ENCODE data around the gene POPDC3. TPM values are rescaled to one million over a fixed set of nuclear protein-coding genes. Genes with fewer than 3 reads are reported as not detected.

Gene POPDC3
- total RNA-seq, 1 donor from 2014 or later, result 0.58 TPM

GRCh38 chr6:105136431-105137350 is 43.1 kb downstream of the POPDC3 start:
- no peak for DNase-seq (ENCODE audit: low read depth)
- Histone ChIP-seq H3K4me3 (ENCODE audit: low read depth, low read length) (peak overlapping the region; percentile 52), H3K36me3 (ENCODE audit: control insufficient read depth, insufficient read depth, low read length) (no peaks in the 10 kb centered on the region), H3K27me3 (ENCODE audit: control insufficient read depth, insufficient read depth, low read length) (no peaks in the 10 kb centered on the region)
- peak; percentile 5 for TF ChIP-seq CTCF (IDR thresholded peaks at IDR 0.05; ENCODE audit: insufficient read depth, low read length, poor library complexity, severe bottlenecking)

- peak overlapping the region; percentile 52 for H3K4me3 ChIP-seq (ENCODE audit: low read depth, low read length)
These were observed 43.8 kb downstream of the POPDC3 start for GRCh38 chr6:105135907-105136430.

GRCh38 chr6:105135056-105135455 is 44.8 kb downstream of the POPDC3 start:
- Histone ChIP-seq H3K36me3 (ENCODE audit: control insufficient read depth, insufficient read depth, low read length) (no peaks in the 10 kb centered on the region), H3K4me3 (ENCODE audit: low read depth, low read length) (no peak overlapping the region), H3K27me3 (ENCODE audit: control insufficient read depth, insufficient read depth, low read length) (no peaks in the 10 kb centered on the region)
- TF ChIP-seq CTCF (IDR thresholded peaks at IDR 0.05; ENCODE audit: insufficient read depth, low read length, poor library complexity, severe bottlenecking), result no peak
- no peak for DNase-seq (ENCODE audit: low read depth)

More at GRCh38 chr6:105135907-105136430, 43.8 kb downstream of the POPDC3 start:
- Histone ChIP-seq H3K27me3 (ENCODE audit: control insufficient read depth, insufficient read depth, low read length) (no peaks in the 10 kb centered on the region), H3K36me3 (ENCODE audit: control insufficient read depth, insufficient read depth, low read length) (no peaks in the 10 kb centered on the region)
- TF ChIP-seq CTCF (IDR thresholded peaks at IDR 0.05; ENCODE audit: insufficient read depth, low read length, poor library complexity, severe bottlenecking), result no peak
- no peak for DNase-seq (ENCODE audit: low read depth)

GRCh38 chr6:105122717-105123116 is 57.1 kb downstream of the POPDC3 start:
- H3K36me3 ChIP-seq (ENCODE audit: control insufficient read depth, insufficient read depth, low read length), result no peaks in the 10 kb centered on the region
- DNase-seq (ENCODE audit: low read depth), result no peak
- no peak for TF ChIP-seq CTCF (IDR thresholded peaks at IDR 0.05; ENCODE audit: insufficient read depth, low read length, poor library complexity, severe bottlenecking)
- H3K4me3 ChIP-seq (ENCODE audit: low read depth, low read length), result no peak overlapping the region
- H3K27me3 ChIP-seq (ENCODE audit: control insufficient read depth, insufficient read depth, low read length), result no peaks in the 10 kb centered on the region

GRCh38 chr6:105121981-105122380 is 57.8 kb downstream of the POPDC3 start:
- no peak for DNase-seq (ENCODE audit: low read depth)
- Histone ChIP-seq H3K4me3 (ENCODE audit: low read depth, low read length) (no peak overlapping the region), H3K36me3 (ENCODE audit: control insufficient read depth, insufficient read depth, low read length) (no peaks in the 10 kb centered on the region), H3K27me3 (ENCODE audit: control insufficient read depth, insufficient read depth, low read length) (no peaks in the 10 kb centered on the region)
- TF ChIP-seq CTCF (IDR thresholded peaks at IDR 0.05; ENCODE audit: insufficient read depth, low read length, poor library complexity, severe bottlenecking), result no peak

Measured in kidney epithelial cell (primary cell).